ENCODE data around the gene TMEM238.
"Not testable (repeated sequence)": the region's sequence is repeated elsewhere in the genome, so short reads cannot be mapped to it uniquely, and the experiment has no call there.

Gene TMEM238

DNA sequence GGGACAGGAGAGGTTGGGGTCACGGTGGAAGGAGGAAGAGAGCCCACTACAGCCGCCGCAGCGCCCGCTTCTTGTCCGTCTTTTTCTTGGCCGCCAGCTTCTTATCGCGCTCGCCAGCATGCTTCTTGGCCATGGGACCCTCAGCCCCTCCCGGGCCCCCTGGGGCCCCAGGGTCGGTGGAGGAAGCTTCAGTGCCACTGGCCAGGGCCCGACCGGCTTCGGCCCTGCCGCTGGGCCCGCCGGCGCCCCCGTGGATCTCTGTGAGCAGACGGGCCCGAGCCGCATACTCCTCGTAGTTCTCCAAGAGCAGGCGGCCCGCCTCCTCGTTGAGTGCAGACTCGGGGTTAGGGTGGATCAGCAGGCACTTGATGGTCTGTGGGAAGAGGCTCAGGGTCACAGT, 17.3 kb upstream of the TMEM238 start:
- not testable (repeated sequence) for DNase-seq (ENCODE audit: low spot score)

DNA sequence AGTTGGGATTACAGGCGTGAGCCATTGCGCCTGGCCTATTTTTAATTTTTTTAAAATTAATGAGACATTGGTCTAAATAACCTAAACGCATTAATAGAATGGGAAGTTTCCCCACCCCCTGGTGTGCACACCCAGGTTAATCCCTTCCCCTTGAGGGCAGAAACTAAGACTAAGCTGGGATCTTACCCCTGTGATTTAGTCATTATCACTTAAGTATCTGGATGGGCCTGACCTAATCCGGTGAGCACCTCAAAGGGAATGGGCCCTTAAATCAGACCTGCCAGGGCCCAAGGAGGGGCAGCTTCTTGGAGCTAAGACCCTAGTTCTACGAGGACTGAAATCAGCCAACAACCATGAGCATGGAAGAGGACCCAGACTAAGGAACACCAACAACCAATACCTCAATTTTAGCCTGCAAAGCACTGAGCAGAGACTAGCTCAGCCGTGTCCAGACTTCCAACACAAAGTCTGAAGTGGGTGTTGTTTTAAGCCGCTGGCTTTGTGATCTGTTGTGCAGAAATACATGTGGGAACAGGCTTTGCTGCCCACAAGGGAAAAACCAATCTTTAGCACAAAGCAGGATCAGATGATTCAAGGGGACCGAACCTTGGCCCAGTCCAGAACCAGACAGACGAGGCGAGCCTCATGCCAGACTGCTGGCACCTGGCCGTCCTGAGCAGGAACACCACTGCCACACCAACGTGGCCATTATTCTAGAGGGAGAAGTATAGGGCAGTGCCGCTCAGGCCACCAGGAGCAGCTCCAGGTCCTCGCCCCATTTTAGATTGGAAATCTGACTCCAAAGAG, 16.4 kb upstream of the TMEM238 start:
- DNase-seq (ENCODE audit: low spot score), result no peak

DNA sequence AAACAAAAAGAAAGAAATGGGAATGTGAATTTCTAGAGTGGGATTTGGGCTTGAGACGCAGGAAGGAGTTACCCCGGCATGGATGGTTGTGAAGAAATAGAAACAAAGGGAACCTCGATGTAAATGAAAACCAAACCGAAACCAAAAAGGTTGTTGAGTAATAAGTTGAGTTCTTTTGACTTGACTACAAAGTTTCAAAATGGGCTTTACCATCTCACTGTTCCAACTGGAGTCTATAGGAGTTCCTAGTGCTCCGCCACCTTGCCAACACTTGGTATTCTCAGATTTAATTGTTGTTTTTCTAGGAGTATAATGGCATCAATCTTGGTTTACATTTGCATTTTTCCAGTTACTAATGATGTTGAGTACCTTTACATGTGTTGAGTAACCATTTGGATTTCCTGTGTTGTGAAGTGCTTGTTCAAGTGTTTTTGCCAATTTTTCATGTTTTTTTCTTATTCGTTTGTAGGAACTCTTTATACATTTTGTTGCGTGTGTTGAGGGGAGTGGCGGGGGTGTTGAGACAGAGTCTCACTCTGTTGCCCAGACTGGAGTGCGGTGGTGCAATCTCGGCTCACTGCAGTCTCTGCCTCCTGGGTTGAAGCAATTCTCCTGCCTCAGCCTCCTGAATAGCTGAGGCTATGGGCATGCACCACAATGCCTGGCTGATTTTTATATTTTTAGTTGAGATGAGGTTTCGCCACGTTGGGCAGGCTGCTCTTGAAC, 14.3 kb upstream of the TMEM238 start:
- no peak for DNase-seq (ENCODE audit: low spot score)

DNA sequence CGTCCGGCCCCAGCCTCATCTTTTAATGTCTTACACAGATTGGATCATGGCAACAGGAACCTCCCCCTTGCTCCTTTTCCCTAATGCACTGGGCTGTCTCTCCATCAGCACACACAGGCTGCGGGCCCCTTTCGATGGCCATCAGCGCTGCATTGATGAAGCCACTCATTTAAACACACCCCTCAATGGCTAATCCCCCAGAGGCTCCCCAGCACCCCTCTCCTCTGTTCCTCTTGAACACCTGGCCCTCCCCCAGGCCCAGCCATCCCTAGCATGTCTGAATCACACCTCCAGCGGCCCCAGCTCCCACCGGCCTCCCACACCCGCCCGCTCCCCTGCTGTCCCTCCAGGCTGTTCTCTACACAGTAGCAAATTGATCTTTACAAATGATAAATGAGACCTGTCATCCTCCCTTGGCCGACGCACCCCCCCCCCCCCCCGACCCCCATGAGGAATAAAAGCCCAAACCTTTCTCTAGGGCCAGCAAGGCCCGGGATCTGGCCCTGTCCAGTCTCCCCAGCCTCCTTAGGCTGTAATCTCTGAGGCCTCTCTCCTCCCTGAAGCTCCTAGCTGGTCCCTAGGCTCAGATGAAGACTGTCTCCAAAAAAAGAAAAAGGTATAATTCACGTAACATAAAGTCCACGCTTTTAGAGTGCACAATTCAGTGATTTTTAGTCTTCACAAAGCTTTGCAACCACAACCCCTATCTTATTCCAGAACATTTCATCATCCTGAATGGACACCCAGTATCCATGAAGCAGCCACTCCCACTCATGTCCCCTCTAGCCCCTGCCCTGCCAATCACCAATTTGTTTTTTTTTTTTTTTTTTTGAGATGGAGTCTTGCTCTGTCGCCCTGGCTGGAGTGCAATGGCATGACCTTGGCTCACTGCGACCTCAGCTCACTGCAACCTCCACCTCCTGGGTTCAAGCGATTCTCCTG, 9.0 kb upstream of the TMEM238 start:
- DNase-seq (ENCODE audit: low spot score), result no peak

DNA sequence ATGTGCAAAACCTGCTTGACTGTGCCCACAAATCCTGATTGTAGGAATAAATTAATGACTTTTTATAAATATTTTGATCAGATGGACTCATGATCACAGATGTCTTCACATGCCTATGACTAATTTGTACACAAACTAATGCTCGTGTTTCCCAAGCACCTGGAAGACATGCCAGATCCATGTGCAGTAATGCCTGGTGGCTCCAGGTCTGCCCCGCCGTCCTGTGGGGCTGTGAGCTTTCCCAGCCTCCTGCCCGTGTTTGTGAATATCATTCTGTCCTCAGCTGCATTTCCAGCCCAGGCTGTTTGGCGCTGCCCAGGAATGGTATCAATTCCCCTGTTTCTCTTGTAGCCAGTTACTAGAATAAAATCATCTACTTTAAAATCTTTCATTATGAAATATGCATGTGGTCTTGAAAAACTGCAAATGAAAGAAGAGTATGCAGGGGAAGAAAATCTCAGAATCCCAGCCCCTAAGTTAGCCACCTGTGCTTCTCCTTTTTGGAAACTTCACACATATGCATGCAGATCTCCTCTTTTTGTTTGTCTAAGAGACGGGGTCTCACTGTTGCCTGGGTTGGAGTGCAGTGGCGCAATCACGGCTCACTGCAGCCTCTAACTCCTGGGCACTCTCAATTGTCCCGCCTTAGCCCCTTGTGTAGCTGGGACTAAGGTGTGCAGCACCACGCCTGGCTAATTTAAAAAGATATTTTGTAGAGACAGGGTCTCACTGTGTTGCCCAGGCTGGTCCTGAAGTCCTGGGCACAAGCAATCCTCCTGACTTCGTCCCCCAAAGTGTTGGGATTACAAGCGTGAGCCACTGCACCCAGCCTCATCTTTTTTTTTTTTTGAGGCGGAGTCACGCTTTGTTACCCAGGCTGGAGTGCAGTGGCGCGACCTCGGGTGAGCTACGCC, 7.9 kb upstream of the TMEM238 start:
- DNase-seq (ENCODE audit: low spot score), result no peak

DNA sequence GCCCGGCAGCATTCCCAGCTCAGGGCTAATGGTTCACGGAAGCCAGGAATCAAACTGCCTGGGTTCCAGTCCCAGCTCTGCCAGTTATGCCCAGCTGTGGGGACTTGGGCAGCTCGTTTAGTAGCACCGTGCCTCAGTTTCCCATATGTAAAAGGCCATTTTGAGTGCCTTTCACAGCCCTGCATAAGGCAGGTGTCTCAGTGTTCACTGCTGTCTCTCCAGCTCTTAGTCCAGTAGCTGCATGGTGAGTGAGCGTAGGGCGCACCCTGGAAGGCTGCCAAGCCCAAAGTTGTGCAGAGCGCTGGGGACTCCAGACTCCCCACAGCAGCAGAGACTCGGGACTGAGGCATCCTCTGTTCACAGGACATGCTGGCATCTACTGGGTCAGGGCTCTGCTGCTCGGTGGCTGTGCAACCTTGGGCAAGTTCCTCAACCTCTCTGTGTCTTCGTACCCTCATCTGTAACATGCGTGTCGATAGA, 7.1 kb upstream of the TMEM238 start:
- no peak for DNase-seq (ENCODE audit: low spot score)

DNA sequence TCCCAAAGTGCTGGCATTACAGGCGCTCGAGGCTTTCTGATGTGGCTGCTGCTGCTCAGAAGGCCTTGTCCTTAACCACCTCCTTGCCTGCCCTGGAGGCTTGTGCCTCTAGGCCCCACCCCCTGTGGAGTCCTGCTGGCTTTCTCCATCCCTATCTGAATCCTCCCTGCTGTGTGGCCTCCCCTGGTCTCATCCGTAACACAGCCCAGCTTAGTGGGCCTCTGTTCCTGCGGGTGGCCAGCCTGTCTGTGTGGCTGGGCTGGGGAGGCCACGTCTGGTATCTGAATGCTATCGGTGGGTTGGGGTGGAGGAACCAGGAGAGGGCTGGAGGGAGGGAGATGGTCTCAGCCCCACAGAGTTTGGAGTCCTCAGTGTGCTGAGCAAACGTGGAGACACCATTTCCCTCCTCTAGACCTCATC, 6.4 kb upstream of the TMEM238 start:
- DNase-seq (ENCODE audit: low spot score), result no peak

DNA sequence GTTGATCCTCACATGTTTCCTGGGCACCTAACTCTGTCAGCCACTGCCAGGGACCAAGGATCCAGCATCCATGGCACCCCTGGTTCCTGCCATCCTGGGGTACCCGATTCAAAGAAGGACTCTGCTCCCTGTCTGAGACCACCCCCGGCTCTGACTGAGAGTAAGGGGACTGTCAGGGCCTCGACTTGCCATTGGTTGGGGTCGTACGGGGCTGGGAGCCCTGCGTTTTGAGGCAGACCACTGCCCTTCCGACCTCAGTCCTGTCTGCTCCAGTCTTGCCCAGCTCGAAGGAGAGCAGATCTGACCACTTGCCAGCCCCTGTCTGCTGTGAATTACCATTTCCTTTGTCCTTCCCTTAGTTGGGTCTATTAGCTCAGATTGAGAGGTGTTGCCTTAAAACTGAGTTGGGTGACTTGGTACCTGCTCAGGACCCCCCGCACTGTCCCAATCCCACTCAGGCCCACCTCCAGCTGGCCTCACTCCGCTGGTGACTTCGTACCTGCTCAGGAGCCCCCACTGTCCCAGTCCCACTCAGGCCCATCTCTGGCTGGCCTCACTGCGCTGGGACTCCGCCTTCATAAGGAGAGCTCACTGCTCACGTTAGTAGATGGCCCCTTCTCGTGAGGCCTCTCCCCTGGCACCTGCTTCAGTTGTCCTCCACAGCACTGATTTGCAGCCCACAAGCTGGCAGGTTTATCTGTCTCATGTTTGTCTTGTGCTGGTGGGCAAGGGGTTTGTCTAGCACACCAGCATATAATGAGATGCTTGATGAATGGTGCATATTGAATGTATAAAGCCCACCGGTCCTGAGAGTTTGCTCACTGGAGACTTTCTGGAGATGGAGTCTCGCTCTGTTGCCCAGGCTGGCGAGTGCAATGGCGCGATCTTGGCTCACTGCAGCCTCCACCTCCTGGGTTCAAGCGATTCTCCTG, 5.6 kb upstream of the TMEM238 start:
- DNase-seq (ENCODE audit: low spot score), result no peak

DNA sequence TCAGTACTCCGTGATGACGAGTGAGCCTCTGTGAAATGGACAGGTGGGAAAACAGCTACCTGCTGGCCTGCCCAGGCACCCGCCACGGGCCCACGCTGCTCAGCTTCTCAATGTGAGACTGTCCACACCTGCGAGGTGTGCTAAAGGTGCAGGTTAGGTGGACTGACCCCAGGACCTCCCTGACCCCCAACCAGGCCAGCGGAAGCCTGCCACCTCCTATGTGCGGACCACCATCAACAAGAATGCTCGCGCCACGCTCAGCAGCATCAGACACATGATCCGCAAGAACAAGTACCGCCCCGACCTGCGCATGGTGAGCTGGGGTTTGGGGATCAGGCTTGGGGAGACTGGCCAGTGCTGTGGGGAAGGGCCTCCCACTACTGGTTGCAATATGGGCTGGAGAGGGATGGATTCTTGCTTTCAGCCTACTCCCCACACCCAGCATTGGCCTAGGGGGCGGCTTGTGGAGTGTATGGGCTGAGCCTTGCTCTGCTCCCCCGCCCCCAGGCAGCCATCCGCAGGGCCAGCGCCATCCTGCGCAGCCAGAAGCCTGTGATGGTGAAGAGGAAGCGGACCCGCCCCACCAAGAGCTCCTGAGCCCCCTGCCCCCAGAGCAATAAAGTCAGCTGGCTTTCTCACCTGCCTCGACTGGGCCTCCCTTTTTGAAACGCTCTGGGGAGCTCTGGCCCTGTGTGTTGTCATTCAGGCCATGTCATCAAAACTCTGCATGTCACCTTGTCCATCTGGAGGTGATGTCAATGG, 3.8 kb upstream of the TMEM238 start:
- DNase-seq (ENCODE audit: low spot score), result no peak

DNA sequence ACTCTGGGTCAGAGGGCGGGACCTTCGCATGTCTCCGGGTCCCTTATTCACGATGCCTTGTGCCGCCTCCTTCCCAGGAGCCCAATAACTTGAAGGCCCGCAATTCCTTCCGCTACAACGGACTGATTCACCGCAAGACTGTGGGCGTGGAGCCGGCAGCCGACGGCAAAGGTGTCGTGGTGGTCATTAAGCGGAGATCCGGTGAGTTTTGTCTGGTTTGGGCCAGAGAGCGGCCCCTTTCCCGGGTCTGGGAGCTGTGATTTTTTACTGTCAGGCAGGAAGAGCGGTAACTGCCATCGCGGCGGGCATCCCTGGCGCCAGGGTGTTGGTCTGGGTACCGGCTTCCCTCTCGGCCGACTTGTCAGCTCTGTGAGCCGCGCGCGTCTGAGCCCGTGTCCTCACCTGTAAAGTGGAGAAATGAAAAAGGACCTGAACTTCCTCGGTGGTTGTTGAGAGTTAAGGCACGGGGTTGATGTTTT, 2.4 kb upstream of the TMEM238 start:
- no peak for DNase-seq (ENCODE audit: low spot score)

DNA sequence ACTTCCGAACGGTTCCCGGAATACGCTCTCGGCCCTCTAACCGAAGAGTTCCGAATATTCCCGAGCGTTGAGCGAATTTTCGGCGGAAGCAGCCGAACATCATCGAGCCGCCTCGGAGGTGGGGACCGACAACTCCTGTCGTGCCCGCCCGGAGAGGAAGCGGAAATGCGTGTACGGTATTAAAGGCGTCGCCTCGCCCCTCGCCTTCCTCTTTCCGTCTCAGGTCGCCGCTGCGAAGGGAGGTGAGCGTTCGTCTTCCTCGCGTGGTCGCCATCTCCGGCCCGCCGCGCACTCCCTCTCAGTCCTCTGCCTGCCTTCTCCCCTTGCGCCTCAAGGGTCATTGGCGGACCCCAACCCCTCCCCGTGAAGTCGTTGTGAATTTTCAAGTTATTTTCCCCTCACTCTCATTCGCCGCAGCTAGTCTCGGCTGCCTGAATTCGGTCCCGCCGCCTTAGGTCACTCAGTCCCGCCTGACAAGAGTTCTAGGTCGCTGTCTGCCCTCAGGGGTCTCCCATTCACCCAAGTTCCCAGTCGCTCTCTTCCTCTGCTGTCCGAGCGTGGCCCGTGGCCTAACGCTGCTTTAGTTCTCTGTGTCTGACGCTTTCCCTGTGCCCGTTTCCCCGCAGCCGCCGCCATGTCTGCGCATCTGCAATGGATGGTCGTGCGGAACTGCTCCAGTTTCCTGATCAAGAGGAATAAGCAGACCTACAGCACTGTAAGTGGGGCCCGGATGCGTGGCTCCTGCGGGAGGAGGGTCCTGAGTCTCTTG, 1.8 kb upstream of the TMEM238 start, which contains the start of gene RPL28:
Gene RPL28 (plus strand): TSS at position 209 of the 769 bp plus-strand sequence. CDS start 426 bp downstream, at position 635.
- DNase-seq (ENCODE audit: low spot score), result peak; percentile 98

DNA sequence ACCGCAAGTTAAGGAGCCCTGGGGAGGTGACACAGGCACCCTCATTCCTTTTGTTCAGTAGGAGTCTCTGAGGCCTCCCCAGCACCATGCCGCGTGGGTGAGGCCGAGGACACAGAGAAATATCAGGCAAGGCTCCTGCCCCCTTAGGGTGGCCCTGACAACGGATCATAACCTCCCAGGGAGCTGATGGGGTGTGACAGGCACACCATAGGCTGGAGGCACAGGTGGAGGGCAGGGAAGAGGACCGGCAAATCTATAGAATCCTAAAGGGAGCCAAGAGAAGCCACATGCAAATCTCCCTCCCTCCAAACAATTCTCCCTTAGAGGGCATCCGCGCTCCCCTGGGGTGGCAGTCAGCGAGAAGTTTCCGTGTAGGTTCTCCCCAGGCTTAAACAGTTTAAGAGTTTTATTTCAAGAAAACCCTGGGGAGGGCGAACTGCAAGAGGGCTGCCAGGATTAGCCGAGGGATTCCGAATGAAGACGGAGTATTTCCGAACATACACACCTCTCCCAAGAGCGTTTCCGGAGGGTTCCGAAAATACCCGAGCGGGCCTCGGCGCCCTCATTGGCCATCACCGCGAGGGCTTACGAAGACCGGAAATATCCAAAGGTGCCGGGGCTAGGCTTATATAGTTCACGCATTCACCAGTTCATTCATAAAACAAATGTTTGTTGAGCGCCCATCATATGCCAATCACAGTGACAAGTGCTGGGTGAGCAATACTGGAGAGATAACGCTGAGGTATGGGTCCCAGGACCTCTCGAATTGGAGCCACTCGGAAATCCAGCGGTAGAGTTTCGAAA, 1.0 kb upstream of the TMEM238 start:
- peak; percentile 96 for DNase-seq (ENCODE audit: low spot score)

DNA sequence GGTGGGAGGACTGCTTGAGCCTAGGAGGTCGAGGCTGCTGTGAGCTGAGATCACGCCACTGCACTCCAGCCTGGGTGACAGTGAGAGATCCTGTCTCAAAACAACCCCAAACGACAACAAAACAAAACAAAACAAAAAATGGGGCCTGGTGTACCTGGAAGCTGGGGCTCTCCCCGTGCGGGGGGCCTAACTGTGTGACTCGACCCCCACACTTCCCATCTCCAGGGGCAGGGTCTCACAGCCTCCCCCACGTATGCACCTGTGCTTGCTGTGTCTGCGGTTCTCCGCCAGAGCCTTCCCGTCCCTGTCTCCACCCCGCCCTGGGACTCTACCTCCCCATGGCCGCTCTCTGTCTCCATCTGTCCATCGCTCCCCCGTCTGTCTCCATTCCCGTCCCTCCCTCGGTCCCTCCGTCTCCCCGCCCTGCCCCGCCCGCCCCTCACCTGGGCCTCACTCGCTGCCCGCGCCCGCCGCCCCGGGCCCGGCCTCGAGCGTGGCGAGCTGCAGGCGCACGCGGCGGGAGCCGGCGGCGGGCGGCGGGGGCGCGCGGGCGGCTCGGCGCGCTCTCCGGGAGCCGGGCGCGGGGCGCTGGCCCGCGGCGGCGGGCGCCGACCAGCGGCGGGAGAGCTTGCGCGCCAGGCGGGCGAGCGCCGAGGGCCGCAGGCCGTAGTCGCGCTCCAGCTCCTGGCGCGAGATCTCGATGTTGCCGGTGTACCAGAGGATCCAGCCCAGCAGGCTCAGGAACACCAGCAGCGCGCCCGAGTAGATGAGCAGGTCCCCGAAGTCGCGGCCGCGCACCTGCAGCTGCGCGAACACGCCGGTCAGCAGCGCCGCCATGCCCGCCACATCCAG, 587 bp downstream of the TMEM238 start:
- DNase-seq (ENCODE audit: low spot score), result peak; percentile 88

DNA sequence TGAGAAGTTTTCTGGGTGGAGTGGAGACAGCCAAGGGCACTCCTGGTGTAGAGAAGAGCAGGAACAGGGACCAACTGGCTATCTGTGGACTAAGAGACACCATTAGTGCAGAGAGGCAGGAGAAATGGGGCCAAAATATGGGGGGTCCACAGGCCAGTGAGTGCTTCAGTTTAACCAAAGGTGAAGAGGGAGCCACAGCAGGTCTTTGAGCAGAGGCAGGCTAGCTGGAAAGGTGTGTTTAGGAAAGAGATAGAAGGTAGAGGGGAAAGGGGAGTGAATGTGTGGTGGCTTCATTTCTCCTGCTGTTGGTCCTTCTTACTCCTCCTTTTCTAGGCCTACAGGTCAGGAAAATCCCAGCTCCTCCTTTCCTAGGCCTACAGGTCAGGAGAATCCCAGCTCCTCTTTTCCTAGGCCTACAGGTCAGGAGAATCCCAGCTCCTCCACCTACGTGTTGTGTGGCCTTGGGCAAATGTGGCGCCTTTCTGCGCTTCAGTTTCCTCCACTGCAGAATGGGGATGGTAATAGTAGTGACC, 1.5 kb downstream of the TMEM238 start:
- no peak for DNase-seq (ENCODE audit: low spot score)

DNA sequence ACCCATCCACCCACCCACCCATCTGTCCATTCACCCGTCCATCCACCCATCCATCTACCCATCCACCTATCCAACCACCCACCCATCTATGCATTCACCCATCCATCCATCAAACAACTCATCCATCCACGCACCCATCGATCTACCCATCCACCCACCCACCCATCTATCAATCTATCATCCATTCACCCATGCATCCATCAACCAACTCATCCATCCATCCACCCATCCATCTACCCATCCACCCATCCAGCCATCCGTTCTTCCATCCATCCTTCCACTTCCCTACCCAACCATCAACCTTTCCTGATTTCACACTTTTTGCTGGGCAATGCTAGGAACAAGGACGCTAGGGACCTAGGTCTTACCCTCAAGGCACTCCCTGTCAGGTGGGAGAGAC, 2.1 kb downstream of the TMEM238 start:
- no peak for DNase-seq (ENCODE audit: low spot score)

DNA sequence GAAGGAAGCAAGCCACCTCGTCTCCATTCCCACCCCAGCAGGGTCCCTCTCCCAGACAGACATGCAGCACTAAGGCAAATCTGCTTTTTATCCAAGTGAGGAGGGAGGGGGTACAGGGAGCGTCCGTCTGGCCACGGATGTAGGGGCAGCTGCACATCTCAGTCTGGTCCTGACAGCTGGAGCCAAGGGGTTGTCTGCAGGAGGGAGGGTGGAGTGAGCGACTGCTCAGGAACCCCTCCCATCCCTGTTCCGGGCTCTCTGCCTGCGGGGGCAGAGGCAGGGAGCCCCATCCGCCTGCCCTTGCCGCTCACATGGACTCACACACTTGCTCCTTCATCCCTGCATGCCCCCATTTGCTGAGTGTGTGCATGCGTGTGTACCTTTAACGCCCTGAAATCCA, 4.9 kb downstream of the TMEM238 start:
- no peak for DNase-seq (ENCODE audit: low spot score)

Measured in SW480 (cell line).